ENCODE results near the gene HMGXB4. TPM values are rescaled to one million over a fixed set of nuclear protein-coding genes. Genes with fewer than 3 reads are reported as not detected.

Gene HMGXB4
- total and polyA plus RNA-seq, 2 donors (not counting 1 experiment from before 2014, with no cell fraction given): 5.9 to 25.2 TPM

GRCh38 chr22:35208003-35208402 lies 49.3 kb upstream of the HMGXB4 start:
- H3K4me3 ChIP-seq (ENCODE audit: control extremely low read depth in 1 of 5, extremely low read depth in 1 of 5, insufficient read depth in 1 of 5, low read depth in 2 of 5, low read length in 4 of 5): no peak overlapping the region
- Mint-ChIP-seq H3K4me1 (no peaks in the 10 kb centered on the region), H3K9me3 (ENCODE audit: insufficient read depth) (no peaks in the 10 kb centered on the region), H3K4me3 (no peak overlapping the region), H3K27ac (no peak overlapping the region), H3K27me3 (peaks cover 39% of the 10 kb centered on the region)
- 83% methylated on average over 4 of the region's 4 CpGs for WGBS (ENCODE audit: insufficient coverage)
- H3K27me3 ChIP-seq (replicated peaks in 1 of 4; ENCODE audit: control extremely low read depth in 1 of 4, control insufficient read depth in 3 of 4, insufficient read depth in 4 of 4, low read length in 3 of 4): peaks cover 0 to 15% (median 0%) of the 10 kb centered on the region in 4 experiments
- no peak overlapping the region for H3K27ac ChIP-seq (ENCODE audit: low read length in 2 of 2)
- ATAC-seq (ENCODE audit: low read depth) (no peak), DNase-seq (no peak)
- no peak overlapping the region for H2AFZ ChIP-seq (ENCODE audit: insufficient read depth, low read depth, low read length, poor library complexity, severe bottlenecking)
- no peaks in the 10 kb centered on the region for H4K20me1 ChIP-seq (ENCODE audit: control insufficient read depth, insufficient read depth, low read length, poor library complexity, severe bottlenecking)
- intact Hi-C loops (cut with micrococcal nuclease): no loop called here
- H3K79me2 ChIP-seq (ENCODE audit: control insufficient read depth, insufficient read depth, low read length): no peaks in the 10 kb centered on the region
- H3K36me3 ChIP-seq (replicated peaks in 1 of 2; ENCODE audit: control extremely low read depth in 1 of 2, control insufficient read depth in 1 of 2, extremely low read depth in 1 of 2, insufficient read depth in 2 of 2, low read length in 1 of 2): no peaks in the 10 kb centered on the region
- H3K9ac ChIP-seq (ENCODE audit: low read length): no peak overlapping the region
- H3K4me2 ChIP-seq (replicated peaks; ENCODE audit: low read depth, low read length, poor library complexity, severe bottlenecking): no peak overlapping the region
- CTCF ChIA-PET: no interaction called here
- POLR2A ChIA-PET: no interaction called here
- H3K9me3 ChIP-seq (ENCODE audit: control extremely low read depth in 1 of 3, control insufficient read depth in 2 of 3, insufficient read depth in 1 of 3, low read length in 2 of 3): no peaks in the 10 kb centered on the region
- TF ChIP-seq CTCF (IDR thresholded peaks at IDR 0.05) (no peak), EZH2 (IDR thresholded peaks at IDR 0.05; ENCODE audit: borderline replicate concordance, insufficient read depth, low read depth, low read length, poor library complexity, severe bottlenecking) (no peak)
- H3K4me1 ChIP-seq (ENCODE audit: control insufficient read depth in 2 of 2, insufficient read depth in 2 of 2, low read length in 2 of 2): no peaks in the 10 kb centered on the region

- no peak overlapping the region for H3K4me3 ChIP-seq (ENCODE audit: control extremely low read depth in 1 of 5, extremely low read depth in 1 of 5, insufficient read depth in 1 of 5, low read depth in 2 of 5, low read length in 4 of 5)
- Mint-ChIP-seq H3K4me3 (no peak overlapping the region), H3K9me3 (ENCODE audit: insufficient read depth) (no peaks in the 10 kb centered on the region), H3K27ac (no peak overlapping the region), H3K27me3 (peaks cover 43% of the 10 kb centered on the region), H3K4me1 (no peaks in the 10 kb centered on the region)
- no peaks in the 10 kb centered on the region for H3K9me3 ChIP-seq (ENCODE audit: control extremely low read depth in 1 of 3, control insufficient read depth in 2 of 3, insufficient read depth in 1 of 3, low read length in 2 of 3)
- no peaks in the 10 kb centered on the region for H3K4me1 ChIP-seq (ENCODE audit: control insufficient read depth in 2 of 2, insufficient read depth in 2 of 2, low read length in 2 of 2)
- H3K79me2 ChIP-seq (ENCODE audit: control insufficient read depth, insufficient read depth, low read length): no peaks in the 10 kb centered on the region
- H2AFZ ChIP-seq (ENCODE audit: insufficient read depth, low read depth, low read length, poor library complexity, severe bottlenecking): no peak overlapping the region
- DNase-seq (no peak), ATAC-seq (ENCODE audit: low read depth) (no peak)
- no peaks in the 10 kb centered on the region for H3K36me3 ChIP-seq (replicated peaks in 1 of 2; ENCODE audit: control extremely low read depth in 1 of 2, control insufficient read depth in 1 of 2, extremely low read depth in 1 of 2, insufficient read depth in 2 of 2, low read length in 1 of 2)
- no peak overlapping the region for H3K27ac ChIP-seq (ENCODE audit: low read length in 2 of 2)
- TF ChIP-seq CTCF (IDR thresholded peaks at IDR 0.05): no peak
- TF ChIP-seq EZH2 (IDR thresholded peaks at IDR 0.05; ENCODE audit: borderline replicate concordance, insufficient read depth, low read depth, low read length, poor library complexity, severe bottlenecking): no peak
- WGBS (ENCODE audit: insufficient coverage): 96% methylated on average over 4 of the region's 7 CpGs
- no peak overlapping the region for H3K4me2 ChIP-seq (replicated peaks; ENCODE audit: low read depth, low read length, poor library complexity, severe bottlenecking)
- H3K27me3 ChIP-seq (replicated peaks in 1 of 4; ENCODE audit: control extremely low read depth in 1 of 4, control insufficient read depth in 3 of 4, insufficient read depth in 4 of 4, low read length in 3 of 4): peaks cover 0 to 15% (median 0%) of the 10 kb centered on the region in 4 experiments
- ChIA-PET CTCF (no interaction called here), POLR2A (no interaction called here)
- H3K9ac ChIP-seq (ENCODE audit: low read length): no peak overlapping the region
- H4K20me1 ChIP-seq (ENCODE audit: control insufficient read depth, insufficient read depth, low read length, poor library complexity, severe bottlenecking): no peaks in the 10 kb centered on the region
- intact Hi-C loops (cut with micrococcal nuclease): no loop called here
Measured at GRCh38 chr22:35209203-35209602, 48.1 kb upstream of the HMGXB4 start.

Data from B cell (primary cell).